ENCODE data around the gene ABCB1. TPM values are rescaled to one million over a fixed set of nuclear protein-coding genes. Genes with fewer than 3 reads are reported as not detected.

Gene ABCB1
- total and polyA plus RNA-seq, 2 of the 13 experiments (the other 11 are each of a cell fraction or from before 2014, with no cell fraction given) = 42.8 to 52.6 TPM

DNA sequence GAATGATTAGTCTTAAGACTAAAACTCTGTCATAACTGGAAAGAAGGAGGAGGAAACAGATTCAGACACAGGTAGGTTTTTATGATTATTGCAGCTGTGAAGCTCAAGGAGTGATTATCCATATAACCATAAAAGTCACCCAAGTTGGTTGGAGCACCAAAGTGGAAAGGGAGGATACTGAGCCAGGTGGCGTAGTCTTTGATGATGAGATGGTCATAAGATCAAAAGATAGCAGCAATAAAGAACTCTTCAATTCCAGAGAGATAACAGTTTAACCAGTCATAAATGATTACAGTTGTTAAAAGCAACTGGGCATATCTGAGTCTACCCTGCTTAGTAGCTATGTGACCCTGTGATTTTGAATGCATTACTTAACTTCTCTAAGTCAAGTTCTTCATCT, 8.4 kb downstream of the ABCB1 start:
- 100% methylated on average over 1 of the region's 1 CpG for WGBS (ENCODE audit: low lambda C conversion rate)
- Histone ChIP-seq H3K27ac (ENCODE audit: extremely low read length, insufficient read depth, low read length) (no peak overlapping the region), H3K36me3 (replicated peaks in 1 of 2; ENCODE audit: control insufficient read depth in 1 of 2, insufficient read depth in 2 of 2, low read length in 2 of 2) (peaks cover 0 to 28% of the 10 kb centered on the region in 2 experiments; a peak in 3 of 5 replicates), H3K9me3 (ENCODE audit: low read length) (no peaks in the 10 kb centered on the region), H3K27me3 (ENCODE audit: control insufficient read depth in 1 of 2, insufficient read depth in 2 of 2, low read length in 2 of 2) (no peaks in the 10 kb centered on the region), H3K4me1 (ENCODE audit: insufficient read depth, low read length) (peaks cover 20% of the 10 kb centered on the region), H3K79me2 (ENCODE audit: insufficient read depth, low read length) (peaks cover 6% of the 10 kb centered on the region), H3K9ac (ENCODE audit: insufficient read depth, low read depth, low read length) (no peak overlapping the region), H4K20me1 (ENCODE audit: insufficient read depth, low read length) (no peaks in the 10 kb centered on the region), H3K4me2 (ENCODE audit: low read depth, low read length) (no peak overlapping the region), H2AFZ (ENCODE audit: low read length) (no peak overlapping the region), H3K4me3 (replicated peaks in 1 of 3; ENCODE audit: insufficient read depth in 1 of 3, low read depth in 2 of 3, low read length in 3 of 3) (no peak overlapping the region)
- ChIA-PET CTCF (ENCODE audit: low intra/inter-chr PET ratio, low total read pairs) (no interaction called here), POLR2A (no interaction called here)
- no peak for FAIRE-seq
- ATAC-seq = no peak
- intact Hi-C loops (cut with micrococcal nuclease; ENCODE audit: unreplicated experiment) (loop anchor here (10.0 kb wide), 1 partner anchor 117 kb away; the partner anchor contains the start of gene ABCB4), in situ Hi-C loops (cut with HindIII; ENCODE audit: extremely low pct_ligation_motif_present, low pct_unique_long_range_greater_than_20kb) (no loop called here)
- DNase-seq (ENCODE audit: low spot score) = no peak
- TF ChIP-seq MED1 (CRISPR knock-in tag; IDR thresholded peaks at IDR 0.05) (no peak), NCOA1 (CRISPR knock-in tag; IDR thresholded peaks at IDR 0.05) (no peak), SRY (CRISPR knock-in tag; IDR thresholded peaks at IDR 0.05) (no peak), ZIK1 (CRISPR knock-in tag; IDR thresholded peaks at IDR 0.05; ENCODE audit: borderline replicate concordance, low read depth) (no peak), ZSCAN25 (CRISPR knock-in tag; IDR thresholded peaks at IDR 0.05) (no peak), ZNF672 (CRISPR knock-in tag; IDR thresholded peaks at IDR 0.05) (no peak), KDM3A (CRISPR knock-in tag; IDR thresholded peaks at IDR 0.05; ENCODE audit: low read depth) (no peak), ZNF382 (CRISPR knock-in tag; IDR thresholded peaks at IDR 0.05; ENCODE audit: borderline replicate concordance) (no peak), ZNF432 (CRISPR knock-in tag; IDR thresholded peaks at IDR 0.05; ENCODE audit: borderline replicate concordance) (no peak), ZNF772 (CRISPR knock-in tag; IDR thresholded peaks at IDR 0.05) (no peak)
- TF ChIP-seq, protein P1, sequence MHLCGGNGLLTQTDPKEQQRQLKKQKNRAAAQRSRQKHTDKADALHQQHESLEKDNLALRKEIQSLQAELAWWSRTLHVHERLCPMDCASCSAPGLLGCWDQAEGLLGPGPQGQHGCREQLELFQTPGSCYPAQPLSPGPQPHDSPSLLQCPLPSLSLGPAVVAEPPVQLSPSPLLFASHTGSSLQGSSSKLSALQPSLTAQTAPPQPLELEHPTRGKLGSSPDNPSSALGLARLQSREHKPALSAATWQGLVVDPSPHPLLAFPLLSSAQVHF (CRISPR knock-in tag; IDR thresholded peaks at IDR 0.05) = no peak
- TF ChIP-seq, protein P2, sequence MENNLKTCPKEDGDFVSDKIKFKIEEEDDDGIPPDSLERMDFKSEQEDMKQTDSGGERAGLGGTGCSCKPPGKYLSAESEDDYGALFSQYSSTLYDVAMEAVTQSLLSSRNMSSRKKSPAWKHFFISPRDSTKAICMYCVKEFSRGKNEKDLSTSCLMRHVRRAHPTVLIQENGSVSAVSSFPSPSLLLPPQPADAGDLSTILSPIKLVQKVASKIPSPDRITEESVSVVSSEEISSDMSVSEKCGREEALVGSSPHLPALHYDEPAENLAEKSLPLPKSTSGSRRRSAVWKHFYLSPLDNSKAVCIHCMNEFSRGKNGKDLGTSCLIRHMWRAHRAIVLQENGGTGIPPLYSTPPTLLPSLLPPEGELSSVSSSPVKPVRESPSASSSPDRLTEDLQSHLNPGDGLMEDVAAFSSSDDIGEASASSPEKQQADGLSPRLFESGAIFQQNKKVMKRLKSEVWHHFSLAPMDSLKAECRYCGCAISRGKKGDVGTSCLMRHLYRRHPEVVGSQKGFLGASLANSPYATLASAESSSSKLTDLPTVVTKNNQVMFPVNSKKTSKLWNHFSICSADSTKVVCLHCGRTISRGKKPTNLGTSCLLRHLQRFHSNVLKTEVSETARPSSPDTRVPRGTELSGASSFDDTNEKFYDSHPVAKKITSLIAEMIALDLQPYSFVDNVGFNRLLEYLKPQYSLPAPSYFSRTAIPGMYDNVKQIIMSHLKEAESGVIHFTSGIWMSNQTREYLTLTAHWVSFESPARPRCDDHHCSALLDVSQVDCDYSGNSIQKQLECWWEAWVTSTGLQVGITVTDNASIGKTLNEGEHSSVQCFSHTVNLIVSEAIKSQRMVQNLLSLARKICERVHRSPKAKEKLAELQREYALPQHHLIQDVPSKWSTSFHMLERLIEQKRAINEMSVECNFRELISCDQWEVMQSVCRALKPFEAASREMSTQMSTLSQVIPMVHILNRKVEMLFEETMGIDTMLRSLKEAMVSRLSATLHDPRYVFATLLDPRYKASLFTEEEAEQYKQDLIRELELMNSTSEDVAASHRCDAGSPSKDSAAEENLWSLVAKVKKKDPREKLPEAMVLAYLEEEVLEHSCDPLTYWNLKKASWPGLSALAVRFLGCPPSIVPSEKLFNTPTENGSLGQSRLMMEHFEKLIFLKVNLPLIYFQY (CRISPR knock-in tag; IDR thresholded peaks at IDR 0.05; ENCODE audit: borderline replicate concordance) = no peak
- TF ChIP-seq, protein P3, sequence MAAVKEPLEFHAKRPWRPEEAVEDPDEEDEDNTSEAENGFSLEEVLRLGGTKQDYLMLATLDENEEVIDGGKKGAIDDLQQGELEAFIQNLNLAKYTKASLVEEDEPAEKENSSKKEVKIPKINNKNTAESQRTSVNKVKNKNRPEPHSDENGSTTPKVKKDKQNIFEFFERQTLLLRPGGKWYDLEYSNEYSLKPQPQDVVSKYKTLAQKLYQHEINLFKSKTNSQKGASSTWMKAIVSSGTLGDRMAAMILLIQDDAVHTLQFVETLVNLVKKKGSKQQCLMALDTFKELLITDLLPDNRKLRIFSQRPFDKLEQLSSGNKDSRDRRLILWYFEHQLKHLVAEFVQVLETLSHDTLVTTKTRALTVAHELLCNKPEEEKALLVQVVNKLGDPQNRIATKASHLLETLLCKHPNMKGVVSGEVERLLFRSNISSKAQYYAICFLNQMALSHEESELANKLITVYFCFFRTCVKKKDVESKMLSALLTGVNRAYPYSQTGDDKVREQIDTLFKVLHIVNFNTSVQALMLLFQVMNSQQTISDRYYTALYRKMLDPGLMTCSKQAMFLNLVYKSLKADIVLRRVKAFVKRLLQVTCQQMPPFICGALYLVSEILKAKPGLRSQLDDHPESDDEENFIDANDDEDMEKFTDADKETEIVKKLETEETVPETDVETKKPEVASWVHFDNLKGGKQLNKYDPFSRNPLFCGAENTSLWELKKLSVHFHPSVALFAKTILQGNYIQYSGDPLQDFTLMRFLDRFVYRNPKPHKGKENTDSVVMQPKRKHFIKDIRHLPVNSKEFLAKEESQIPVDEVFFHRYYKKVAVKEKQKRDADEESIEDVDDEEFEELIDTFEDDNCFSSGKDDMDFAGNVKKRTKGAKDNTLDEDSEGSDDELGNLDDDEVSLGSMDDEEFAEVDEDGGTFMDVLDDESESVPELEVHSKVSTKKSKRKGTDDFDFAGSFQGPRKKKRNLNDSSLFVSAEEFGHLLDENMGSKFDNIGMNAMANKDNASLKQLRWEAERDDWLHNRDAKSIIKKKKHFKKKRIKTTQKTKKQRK (IDR thresholded peaks at IDR 0.05; ENCODE audit: low read length) = no peak
- BruUV-seq (replicated peaks) = no TSS peak
